ENCODE measurements around the gene USP44.

The USP44 gene

GRCh38 chr12:95473884-95474659 lies 77.2 kb downstream of the USP44 start, which contains the start of gene METAP2:
Gene METAP2, plus strand, starts transcription at chr12:95474152. Its CDS starts 28 bp downstream, at chr12:95474180.
- TF ChIP-seq SNAI2 (CRISPR knock-in tag; IDR thresholded peaks at IDR 0.05) (no peak), OSR1 (CRISPR knock-in tag; IDR thresholded peaks at IDR 0.05) (no peak), ZFP3 (CRISPR knock-in tag; IDR thresholded peaks at IDR 0.05) (0 out of 2 replicates have a peak, but pooled peaks have one; percentile 32), GLIS3 (CRISPR knock-in tag; IDR thresholded peaks at IDR 0.05) (no peak), TOX (CRISPR knock-in tag; IDR thresholded peaks at IDR 0.05; ENCODE audit: borderline replicate concordance) (no peak), PATZ1 (CRISPR knock-in tag; IDR thresholded peaks at IDR 0.05; ENCODE audit: borderline replicate concordance) (no peak)
- ATAC-seq = peak; percentile 99

- TF ChIP-seq TCF4 (CRISPR knock-in tag; IDR thresholded peaks at IDR 0.05; ENCODE audit: borderline replicate concordance) (no peak), CSDC2 (CRISPR knock-in tag; IDR thresholded peaks at IDR 0.05) (no peak), ZNF8 (CRISPR knock-in tag; IDR thresholded peaks at IDR 0.05) (no peak), RARB (CRISPR knock-in tag; IDR thresholded peaks at IDR 0.05) (no peak), SNAI2 (CRISPR knock-in tag; IDR thresholded peaks at IDR 0.05) (no peak), ZFP30 (CRISPR knock-in tag; IDR thresholded peaks at IDR 0.05) (no peak), ZC3H10 (CRISPR knock-in tag; IDR thresholded peaks at IDR 0.05) (no peak)
- peak; percentile 62 for ATAC-seq
These were observed 77.9 kb downstream of the USP44 start for GRCh38 chr12:95473231-95473883.

GRCh38 chr12:95470300-95470699 lies 81.0 kb downstream of the USP44 start:
- no peak for TF ChIP-seq RARB (CRISPR knock-in tag; IDR thresholded peaks at IDR 0.05)
- no peak for TF ChIP-seq GLIS3 (CRISPR knock-in tag; IDR thresholded peaks at IDR 0.05)
- TF ChIP-seq SNAI2 (CRISPR knock-in tag; IDR thresholded peaks at IDR 0.05) = no peak
- TF ChIP-seq PPARA (CRISPR knock-in tag; IDR thresholded peaks at IDR 0.05; ENCODE audit: borderline replicate concordance) = no peak
- no peak for TF ChIP-seq OSR1 (CRISPR knock-in tag; IDR thresholded peaks at IDR 0.05)
- no peak for TF ChIP-seq POU6F1 (CRISPR knock-in tag; IDR thresholded peaks at IDR 0.05; ENCODE audit: borderline replicate concordance, low read depth)
- TF ChIP-seq ARNTL (CRISPR knock-in tag; IDR thresholded peaks at IDR 0.05; ENCODE audit: borderline replicate concordance, low read depth) = no peak
- no peak for TF ChIP-seq ZNF70 (CRISPR knock-in tag; IDR thresholded peaks at IDR 0.05)
- TF ChIP-seq TOX (CRISPR knock-in tag; IDR thresholded peaks at IDR 0.05; ENCODE audit: borderline replicate concordance) = no peak
- TF ChIP-seq ZFP3 (CRISPR knock-in tag; IDR thresholded peaks at IDR 0.05) = no peak
- TF ChIP-seq ESRRG (CRISPR knock-in tag; IDR thresholded peaks at IDR 0.05) = no peak
- no peak for TF ChIP-seq TCF4 (CRISPR knock-in tag; IDR thresholded peaks at IDR 0.05; ENCODE audit: borderline replicate concordance)
- TF ChIP-seq ZC3H10 (CRISPR knock-in tag; IDR thresholded peaks at IDR 0.05) = no peak
- no peak for TF ChIP-seq CSRNP3 (CRISPR knock-in tag; IDR thresholded peaks at IDR 0.05)
- no peak for TF ChIP-seq ZFP30 (CRISPR knock-in tag; IDR thresholded peaks at IDR 0.05)
- TF ChIP-seq TSHZ2 (CRISPR knock-in tag; IDR thresholded peaks at IDR 0.05) = no peak
- no peak for TF ChIP-seq ZNF565 (CRISPR knock-in tag; conservative IDR thresholded peaks at IDR 0.05; ENCODE audit: low read depth)
- no peak for TF ChIP-seq ZNF8 (CRISPR knock-in tag; IDR thresholded peaks at IDR 0.05)
- TF ChIP-seq ISL1 (CRISPR knock-in tag; IDR thresholded peaks at IDR 0.05) = no peak
- ATAC-seq = no peak

Data from SK-N-SH treated with all-trans-retinoic acid at 6 μM for 48 hours (cell line).